HCT116 (cell line): Measurements from ENCODE around the gene STH. TPM values are rescaled to one million over a fixed set of nuclear protein-coding genes. Genes with fewer than 3 reads are reported as not detected.

Source experiments
- ATAC-seq: fragments of 200-7000 bp; cut with Tn5 transposase; 2 replicates; pipeline ENCODE4 v1.9.1; 2020; ENCODE audit warnings: mild to moderate bottlenecking, moderate library complexity
- BruUV-seq: library from RNA; stranded (reverse); fragments of 400-500 nt; replicated peaks from 2 replicates; lab custom pipeline; 2021; lab: Mats Ljungman, UMichigan
- CTCF ChIA-PET: fragments of 300-600 bp; sonication (Branson Sonifier 250); formaldehyde crosslinking; loops from one replicate; lab custom pipeline; 2021; ENCODE audit warnings: antibody characterized with exemption; lab: Charles Lee
- POLR2A ChIA-PET: fragments of 300-600, 350-600 bp; sonication (Branson Sonifier 250); formaldehyde crosslinking; loops from one replicate; lab custom pipeline; 2021; ENCODE audit warnings: antibody characterized with exemption; lab: Charles Lee
- RAD21 ChIA-PET, 2 experiments: fragments of 300-600 bp; sonication (Branson Sonifier 250); formaldehyde crosslinking; loops; one replicate each; lab custom pipeline; 2023; ENCODE audit warnings: low total read pairs in 2 of 2; ENCODE audit not compliant: uncharacterized antibody in 2 of 2, unreplicated experiment in 2 of 2, low non-redundant PET in 1 of 2; lab: Charles Lee
- DNase-seq: peaks from one replicate; pipeline ENCODE4 v3.0.0-alpha.2; 2010; ENCODE audit warnings: low read depth, low spot score
- H2AFZ ChIP-seq: fragments of 200-600 bp; shearing (Covaris generic), sonication (generic); 2 replicates; pipeline ENCODE4 v1.6.1; 2017; ENCODE audit warnings: low read depth, mixed run types, mixed read lengths, antibody characterized with exemption, low read length; ENCODE audit not compliant: poor library complexity, severe bottlenecking
- H3K27ac ChIP-seq: 2 replicates; pipeline ENCODE4 v1.5.1; 2012; ENCODE audit warnings: low read depth, low read length
- H3K27me3 ChIP-seq: fragments of 200-600 bp; sonication (generic); 2 replicates; pipeline ENCODE4 v1.6.1; 2016; ENCODE audit warnings: mixed run types, low read length, mixed read lengths; ENCODE audit not compliant: insufficient read depth
- H3K36me3 ChIP-seq, 2 experiments: fragments of 200-500 bp in 1 of 2; fragments of 200-600 bp in 1 of 2; sonication (Bioruptor generic) in 1 of 2; sonication (generic) in 1 of 2; 2 replicates each; pipeline versions ENCODE4 v1.5.1 to v1.6.1; 2014 to 2016; ENCODE audit warnings: low read length in 2 of 2, inconsistent platforms in 1 of 2, mixed read lengths in 1 of 2, mixed run types in 1 of 2; ENCODE audit not compliant: insufficient read depth in 2 of 2, control insufficient read depth in 1 of 2
- H3K4me1 ChIP-seq, 2 experiments: fragments of 200-600 bp in 1 of 2; sonication (generic) in 1 of 2; 2 replicates each; pipeline versions ENCODE4 v1.5.1 to v1.6.1; 2012 to 2017; ENCODE audit warnings: low read length in 2 of 2, inconsistent platforms in 1 of 2, mild to moderate bottlenecking in 1 of 2, mixed read lengths in 1 of 2, mixed run types in 1 of 2, moderate library complexity in 1 of 2; ENCODE audit not compliant: insufficient read depth in 2 of 2, control insufficient read depth in 1 of 2
- H3K4me2 ChIP-seq: fragments of 200-600 bp; sonication (generic); 2 replicates; pipeline ENCODE4 v1.6.1; 2017; ENCODE audit warnings: mixed run types, low read length, mixed read lengths
- H3K4me3 ChIP-seq, 2 experiments: fragments of 200-600 bp in 1 of 2; sonication (generic) in 1 of 2; replicated peaks in 1 of 2; 2 replicates each; pipeline ENCODE4 v1.5.1; 2011 to 2016; ENCODE audit warnings: low read length in 2 of 2, control low read depth in 1 of 2, low read depth in 1 of 2, mild to moderate bottlenecking in 1 of 2, mixed read lengths in 1 of 2, mixed run types in 1 of 2
- H3K79me2 ChIP-seq: fragments of 200-600 bp; sonication (generic); 2 replicates; pipeline ENCODE4 v1.6.1; 2017; ENCODE audit warnings: mild to moderate bottlenecking, mixed run types, low read length, moderate library complexity, mixed read lengths; ENCODE audit not compliant: insufficient read depth
- H3K9ac ChIP-seq: fragments of 200-600 bp; sonication (generic); 2 replicates; pipeline ENCODE4 v1.6.1; 2016; ENCODE audit warnings: low read length, mixed read lengths
- H3K9me2 ChIP-seq: fragments of 200-600 bp; sonication (generic), shearing (Covaris generic); 2 replicates; pipeline ENCODE4 v1.6.1; 2017; ENCODE audit warnings: mixed run types, mild to moderate bottlenecking, moderate library complexity; ENCODE audit not compliant: insufficient read depth
- H3K9me3 ChIP-seq, 2 experiments: fragments of 200-500 bp in 1 of 2; fragments of 200-600 bp in 1 of 2; sonication (Bioruptor generic) in 1 of 2; sonication (generic) in 1 of 2; 2 replicates each; pipeline ENCODE4 v1.6.1; 2014 to 2017; ENCODE audit warnings: low read length in 2 of 2, mixed read lengths in 2 of 2, inconsistent platforms in 1 of 2, low read depth in 1 of 2, mild to moderate bottlenecking in 1 of 2, mixed run types in 1 of 2, moderate library complexity in 1 of 2; ENCODE audit not compliant: control insufficient read depth in 1 of 2, insufficient read depth in 1 of 2
- H4K20me1 ChIP-seq: fragments of 200-600 bp; sonication (generic), shearing (Covaris generic); 2 replicates; pipeline ENCODE4 v1.6.1; 2017; ENCODE audit warnings: mixed run types, mild to moderate bottlenecking, moderate library complexity; ENCODE audit not compliant: insufficient read depth
- ATF3 ChIP-seq: IDR thresholded peaks from 2 replicates; pipeline ENCODE4 v1.6.1; 2012
- EGR1 ChIP-seq: IDR thresholded peaks from 2 replicates; pipeline ENCODE4 v1.6.1; 2012; ENCODE audit warnings: low read depth
- ELF1 ChIP-seq: IDR thresholded peaks from 2 replicates; pipeline ENCODE4 v1.6.1; 2012; ENCODE audit warnings: low read depth, borderline replicate concordance
- EZH2phosphoT487 ChIP-seq: fragments of 200-600 bp; IDR thresholded peaks from 2 replicates; pipeline ENCODE4 v1.6.1; 2018; ENCODE audit warnings: antibody characterized with exemption, borderline replicate concordance
- JUND ChIP-seq: IDR thresholded peaks from 2 replicates; pipeline ENCODE4 v1.6.1; 2012
- MAX ChIP-seq: IDR thresholded peaks from 2 replicates; pipeline ENCODE4 v1.6.1; 2012
- POLR2AphosphoS5 ChIP-seq: IDR thresholded peaks from 2 replicates; pipeline ENCODE4 v1.6.1; 2011; ENCODE audit warnings: mild to moderate bottlenecking, low read depth, low read length, moderate library complexity
- RAD21 ChIP-seq: IDR thresholded peaks from 2 replicates; pipeline ENCODE4 v1.6.1; 2012; ENCODE audit warnings: low read depth, mild to moderate bottlenecking
- REST ChIP-seq: IDR thresholded peaks from 2 replicates; pipeline ENCODE4 v1.6.1; 2012; ENCODE audit warnings: low read depth
- SIN3A ChIP-seq: IDR thresholded peaks from 2 replicates; pipeline ENCODE4 v1.6.1; 2012; ENCODE audit warnings: low read depth
- SP1 ChIP-seq: IDR thresholded peaks from 2 replicates; pipeline ENCODE4 v1.6.1; 2012; ENCODE audit warnings: low read depth
- SRF ChIP-seq: IDR thresholded peaks from 2 replicates; pipeline ENCODE4 v1.6.1; 2012; ENCODE audit warnings: low read depth
- TCF7L2 ChIP-seq: IDR thresholded peaks from 2 replicates; pipeline ENCODE4 v1.7.0; 2011; ENCODE audit warnings: borderline replicate concordance, inconsistent platforms; ENCODE audit not compliant: insufficient read depth, insufficient read length; ENCODE audit errors: extremely low read depth
- ZBTB33 ChIP-seq: IDR thresholded peaks from 2 replicates; pipeline ENCODE4 v1.6.1; 2011; ENCODE audit warnings: mild to moderate bottlenecking, low read length, moderate library complexity; ENCODE audit not compliant: insufficient replicate concordance; ENCODE audit errors: extremely low read depth
- ZNF274 ChIP-seq: fragments of 200-500 bp; sonication (Bioruptor generic); IDR thresholded peaks from 2 replicates; pipeline ENCODE4 v1.6.1; 2014; ENCODE audit warnings: mild to moderate bottlenecking, low read depth, low read length, inconsistent platforms
- intact Hi-C: fragments of 100-400 bp; cut with micrococcal nuclease; formaldehyde crosslinking; loops from 2 replicates; pipeline ENCODE4 v1.10.0; 2022
- total RNA-seq: library from RNA; stranded (reverse); gene quantifications from one replicate; pipeline ENCODE4 v1.2.1, GENCODE V29; 2021; ENCODE audit not compliant: unreplicated experiment

STH gene
- total RNA-seq, 1 experiment from 2014 or later = not detected

GRCh38 chr17:46013127-46013501 lies 14.1 kb downstream of the STH start:
- H3K4me1 ChIP-seq = no peaks in the 10 kb centered on the region
- H3K4me2 ChIP-seq = no peak overlapping the region
- H2AFZ ChIP-seq = no peak overlapping the region
- no peaks in the 10 kb centered on the region for H3K9me2 ChIP-seq
- RAD21 ChIA-PET = no interaction called here
- no peak overlapping the region for H3K27ac ChIP-seq
- intact Hi-C loops = no loop called here
- no TSS peak for BruUV-seq
- H3K27me3 ChIP-seq = no peaks in the 10 kb centered on the region
- H3K9me3 ChIP-seq = no peaks in the 10 kb centered on the region
- TF ChIP-seq JUND (no peak), SRF (no peak), ZNF274 (no peak), ELF1 (no peak), RAD21 (no peak), ATF3 (no peak), TCF7L2 (no peak), SIN3A (no peak)
- no peaks in the 10 kb centered on the region for H4K20me1 ChIP-seq
- H3K79me2 ChIP-seq = no peaks in the 10 kb centered on the region
- H3K36me3 ChIP-seq = no peaks in the 10 kb centered on the region
- POLR2A ChIA-PET = no interaction called here
- no peak overlapping the region for H3K9ac ChIP-seq
- CTCF ChIA-PET = no interaction called here
- no peak overlapping the region for H3K4me3 ChIP-seq
- DNase-seq (no peak), ATAC-seq (no peak)

- Histone ChIP-seq H3K79me2 (no peaks in the 10 kb centered on the region), H3K9me3 (no peaks in the 10 kb centered on the region), H3K36me3 (no peaks in the 10 kb centered on the region), H3K9ac (no peak overlapping the region), H3K4me3 (no peak overlapping the region), H3K9me2 (no peaks in the 10 kb centered on the region), H4K20me1 (no peaks in the 10 kb centered on the region), H2AFZ (no peak overlapping the region), H3K27ac (no peak overlapping the region), H3K4me2 (no peak overlapping the region), H3K27me3 (no peaks in the 10 kb centered on the region), H3K4me1 (no peaks in the 10 kb centered on the region)
- ATAC-seq (no peak), DNase-seq (no peak)
- ChIA-PET POLR2A (no interaction called here), RAD21 (no interaction called here), CTCF (no interaction called here)
- intact Hi-C loops = no loop called here
- BruUV-seq = no TSS peak
- TF ChIP-seq MAX = no peak
- no peak for TF ChIP-seq POLR2AphosphoS5
- TF ChIP-seq TCF7L2 = no peak
- TF ChIP-seq EGR1 = no peak
- TF ChIP-seq SP1 = no peak
- TF ChIP-seq JUND = no peak
- no peak for TF ChIP-seq REST
- no peak for TF ChIP-seq ZBTB33
- no peak for TF ChIP-seq EZH2phosphoT487
- TF ChIP-seq SRF = no peak
- TF ChIP-seq ZNF274 = no peak
Observed at GRCh38 chr17:46013502-46014165, 14.6 kb downstream of the STH start.
